GM18511 (cell line): Measurements from ENCODE around the gene TCF3.

Experiments
- ATAC-seq: cut with Tn5 transposase; IDR thresholded peaks from one replicate; pipeline ENCODE4 v1.9.1; 2021; ENCODE audit warnings: mild to moderate bottlenecking, moderate library complexity; ENCODE audit not compliant: unreplicated experiment

TCF3 gene

DNA sequence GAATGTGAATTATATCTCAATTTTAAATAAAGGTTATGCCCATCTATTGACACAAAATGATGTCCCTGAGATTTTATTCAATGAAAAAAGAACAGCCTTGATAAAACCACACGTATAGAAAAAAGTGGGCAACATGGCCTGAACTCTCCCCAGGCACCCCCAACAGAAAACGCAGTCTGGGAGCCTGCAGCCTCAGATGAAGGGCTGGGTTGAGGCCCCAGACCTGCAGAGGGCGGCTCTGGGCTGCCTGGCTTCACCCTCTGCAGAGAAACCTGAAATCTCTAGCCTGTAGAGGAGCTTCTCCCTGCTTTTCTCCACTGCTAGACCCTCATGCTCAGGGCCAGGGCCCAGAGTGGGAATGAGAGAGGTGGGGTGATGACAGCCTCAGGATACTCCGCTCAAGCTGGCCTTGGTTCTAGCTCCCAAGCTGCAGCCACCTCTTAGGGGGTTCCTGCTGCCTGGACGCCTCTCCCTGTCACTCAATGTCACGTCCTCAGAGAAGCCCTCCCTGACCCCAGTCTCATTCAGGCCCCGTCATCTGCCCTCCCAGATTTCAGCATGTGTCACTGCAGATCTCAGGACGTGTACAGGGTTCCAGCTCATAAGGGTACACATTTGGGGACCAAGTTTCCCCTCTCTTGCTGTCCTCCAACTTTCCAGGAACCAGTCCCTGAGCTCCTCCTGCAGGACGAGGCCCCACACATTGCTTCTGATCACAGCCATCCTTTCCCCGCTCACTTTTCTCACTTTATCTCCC is 61.6 kb downstream of the TCF3 start:
- no peak for ATAC-seq

DNA sequence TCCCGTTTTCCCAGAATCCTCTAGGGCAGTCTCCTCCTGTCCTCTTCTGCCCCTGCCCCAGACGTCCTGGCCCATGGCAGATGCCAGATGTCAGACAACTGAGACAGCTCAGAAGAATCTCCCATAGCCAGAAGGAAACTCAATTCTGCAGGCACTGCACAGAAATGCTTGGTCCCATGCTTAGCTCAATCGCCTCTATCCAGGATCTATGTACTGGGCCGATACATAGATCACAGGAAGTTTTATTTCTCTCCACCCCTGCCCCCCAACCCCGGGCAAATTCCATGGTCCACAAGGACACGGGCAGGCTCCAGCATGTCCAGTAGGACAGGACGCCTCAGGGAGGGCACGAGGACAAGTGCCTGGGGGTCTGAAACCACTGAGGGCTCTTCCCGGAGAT is 64.5 kb downstream of the TCF3 start:
- ATAC-seq = no peak

DNA sequence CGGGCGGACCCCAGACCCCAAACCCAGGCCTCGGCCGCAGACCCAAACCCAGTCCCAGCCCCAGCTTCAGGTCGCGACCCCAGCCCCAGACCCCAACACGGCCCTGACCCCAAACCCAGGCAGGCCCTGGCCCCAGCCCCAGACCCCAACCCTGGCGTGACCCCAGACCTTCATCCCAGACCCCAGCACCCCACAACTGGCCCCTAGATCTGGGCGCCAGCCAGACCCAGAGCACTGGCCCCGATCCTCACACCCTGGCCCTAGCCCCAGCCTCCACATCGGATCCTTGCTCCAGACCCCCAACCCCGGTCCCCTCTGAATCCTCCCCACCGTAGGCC is 67.2 kb downstream of the TCF3 start:
- no peak for ATAC-seq

DNA sequence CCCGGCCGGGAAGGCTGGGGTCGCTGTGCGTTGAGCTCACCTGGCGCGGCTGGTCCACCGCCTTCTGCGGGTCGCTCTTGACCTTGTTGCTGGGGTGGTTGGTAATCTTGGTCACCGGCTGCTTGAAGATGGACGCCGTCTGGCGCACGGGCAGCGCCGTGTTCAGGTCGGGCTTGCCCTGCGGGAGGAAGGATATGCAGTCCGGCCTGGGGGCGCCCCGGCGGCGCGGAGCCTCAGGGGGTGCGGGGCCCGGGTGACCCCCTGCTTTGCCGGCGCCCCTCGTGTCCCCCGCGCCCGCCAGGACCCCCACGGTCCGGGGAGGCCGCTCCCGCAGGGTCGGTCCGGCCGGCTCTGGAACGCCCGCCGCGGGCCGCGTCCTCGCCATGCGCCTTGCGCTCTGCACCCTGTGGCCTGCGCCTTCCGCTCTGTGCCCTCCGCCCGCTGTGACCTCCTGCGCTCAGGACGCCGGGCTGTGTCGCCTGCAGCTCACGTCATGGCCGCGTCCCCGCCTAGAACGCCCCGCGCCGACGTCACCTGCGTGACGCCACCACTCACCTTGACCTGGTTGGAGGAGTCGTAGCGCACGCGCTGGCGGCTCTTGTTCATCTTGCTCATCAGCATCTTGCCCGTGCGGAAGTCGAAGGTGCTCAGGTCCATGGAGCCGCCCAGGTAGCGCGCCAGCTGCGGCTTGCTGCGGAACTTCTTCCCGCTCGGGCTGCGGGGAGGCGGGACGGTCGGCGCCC is 67.7 kb downstream of the TCF3 start:
- no peak for ATAC-seq

DNA sequence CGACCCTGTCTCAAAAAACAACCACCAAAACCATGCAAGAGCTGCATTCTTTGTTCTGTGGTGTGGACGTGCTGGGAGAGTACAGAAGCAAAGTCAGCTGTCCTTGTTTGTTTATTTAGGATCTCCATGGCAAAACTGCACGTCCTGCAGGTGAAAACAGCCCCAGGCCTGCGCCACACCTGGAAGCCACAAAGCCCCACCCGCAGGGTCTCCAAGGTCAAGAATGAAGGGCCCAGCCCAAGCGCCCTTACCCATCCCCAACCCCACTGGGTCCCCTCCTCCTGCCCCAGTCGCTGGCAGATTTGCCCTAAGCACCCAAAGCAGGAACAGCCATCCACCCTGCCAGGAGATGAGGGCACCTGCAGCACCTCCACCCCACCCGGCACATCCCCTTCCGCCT is 70.2 kb downstream of the TCF3 start:
- no peak for ATAC-seq

DNA sequence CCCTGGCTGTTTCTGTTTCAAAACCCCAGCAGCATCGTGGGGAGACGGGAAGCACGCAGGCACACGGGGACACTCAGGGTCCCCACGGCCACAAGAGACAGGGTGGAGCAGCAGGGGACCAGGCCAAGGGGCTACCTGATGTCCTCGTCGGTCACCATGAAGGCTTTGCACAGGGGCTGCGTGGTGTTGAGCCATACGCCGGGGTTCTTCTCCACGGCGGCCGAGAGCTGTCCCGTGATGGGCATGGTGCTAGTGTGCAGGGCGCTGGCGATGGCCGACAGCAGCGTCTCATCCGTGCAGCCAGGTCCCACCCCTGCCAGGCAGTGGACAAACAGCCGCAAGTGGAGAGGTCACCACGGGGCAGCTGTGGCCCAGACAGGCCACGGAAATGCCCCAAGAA is 71.5 kb downstream of the TCF3 start:
- ATAC-seq = no peak

DNA sequence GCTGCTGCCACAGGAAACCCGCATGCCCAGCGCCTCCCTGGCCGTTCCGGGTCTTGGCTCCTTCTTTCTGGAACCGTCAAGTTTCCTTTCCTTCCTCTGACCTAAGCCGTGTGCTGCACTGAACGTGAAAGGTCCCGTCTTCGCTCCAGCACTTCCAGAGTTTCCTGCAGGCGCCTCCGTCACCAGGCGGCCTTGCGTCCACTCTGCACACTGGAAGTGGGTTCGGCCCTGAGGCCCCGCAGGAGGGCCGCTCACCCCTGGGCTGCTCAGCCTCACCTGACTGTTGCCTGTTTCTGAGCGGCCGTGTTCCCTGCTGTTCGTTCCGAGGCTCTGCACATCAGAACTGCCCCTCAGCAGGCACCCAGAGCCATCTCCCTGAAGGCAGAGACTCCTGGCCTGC is 72.0 kb downstream of the TCF3 start:
- no peak for ATAC-seq

DNA sequence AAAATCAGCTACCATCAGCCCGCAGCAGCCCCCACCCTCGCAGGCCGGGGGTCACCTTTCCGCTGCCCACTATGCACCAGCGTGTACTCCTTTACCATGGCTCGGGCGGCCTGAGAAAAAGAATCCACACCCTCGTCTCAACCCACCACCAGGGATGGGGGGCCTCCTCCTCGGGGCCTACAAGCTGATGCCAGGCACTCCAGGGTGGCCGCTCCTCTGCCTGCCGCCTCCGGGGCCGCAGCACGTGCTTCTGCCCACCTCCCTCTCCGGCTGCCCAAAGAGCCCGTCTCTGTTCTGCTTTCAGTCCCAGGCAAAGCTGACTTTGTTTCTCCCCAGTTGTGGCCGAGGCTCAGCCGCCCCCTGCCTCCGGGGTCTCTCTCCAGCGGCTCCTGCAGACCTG is 73.2 kb downstream of the TCF3 start:
- ATAC-seq = no peak

DNA sequence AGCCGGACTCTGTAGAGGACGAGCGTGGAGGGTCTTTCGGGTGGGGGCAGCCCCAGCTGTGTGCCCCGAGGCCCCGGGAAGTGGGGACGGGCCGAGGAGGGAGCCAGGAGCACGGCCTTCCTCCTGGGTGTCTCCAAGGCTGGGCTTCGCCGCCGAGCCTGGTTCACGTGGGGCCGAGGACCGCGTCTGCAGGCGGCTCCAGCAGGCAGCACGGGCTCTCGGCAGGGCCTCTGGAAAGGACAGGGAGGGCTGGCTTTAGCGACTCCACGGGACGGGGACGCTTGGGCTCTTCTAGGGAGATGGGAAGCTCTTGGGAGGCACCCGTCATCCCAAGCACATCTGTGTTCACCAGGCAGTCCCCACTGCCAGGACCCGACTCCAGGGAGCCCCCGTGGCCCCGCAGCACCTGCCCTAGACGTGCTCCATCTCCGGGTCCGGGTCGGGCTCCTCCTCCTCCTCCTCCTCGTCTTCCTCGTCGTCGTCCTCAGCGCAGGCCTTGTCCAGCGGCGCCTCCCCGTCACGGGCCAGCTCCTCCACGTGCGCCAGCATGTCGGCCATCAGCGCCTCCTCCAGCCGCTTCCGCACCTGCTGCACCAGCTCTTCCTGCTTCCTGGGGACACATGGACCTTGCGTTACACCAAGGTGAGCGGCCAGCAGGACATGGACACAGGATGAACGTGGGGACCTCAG is 74.3 kb downstream of the TCF3 start:
- no peak for ATAC-seq

DNA sequence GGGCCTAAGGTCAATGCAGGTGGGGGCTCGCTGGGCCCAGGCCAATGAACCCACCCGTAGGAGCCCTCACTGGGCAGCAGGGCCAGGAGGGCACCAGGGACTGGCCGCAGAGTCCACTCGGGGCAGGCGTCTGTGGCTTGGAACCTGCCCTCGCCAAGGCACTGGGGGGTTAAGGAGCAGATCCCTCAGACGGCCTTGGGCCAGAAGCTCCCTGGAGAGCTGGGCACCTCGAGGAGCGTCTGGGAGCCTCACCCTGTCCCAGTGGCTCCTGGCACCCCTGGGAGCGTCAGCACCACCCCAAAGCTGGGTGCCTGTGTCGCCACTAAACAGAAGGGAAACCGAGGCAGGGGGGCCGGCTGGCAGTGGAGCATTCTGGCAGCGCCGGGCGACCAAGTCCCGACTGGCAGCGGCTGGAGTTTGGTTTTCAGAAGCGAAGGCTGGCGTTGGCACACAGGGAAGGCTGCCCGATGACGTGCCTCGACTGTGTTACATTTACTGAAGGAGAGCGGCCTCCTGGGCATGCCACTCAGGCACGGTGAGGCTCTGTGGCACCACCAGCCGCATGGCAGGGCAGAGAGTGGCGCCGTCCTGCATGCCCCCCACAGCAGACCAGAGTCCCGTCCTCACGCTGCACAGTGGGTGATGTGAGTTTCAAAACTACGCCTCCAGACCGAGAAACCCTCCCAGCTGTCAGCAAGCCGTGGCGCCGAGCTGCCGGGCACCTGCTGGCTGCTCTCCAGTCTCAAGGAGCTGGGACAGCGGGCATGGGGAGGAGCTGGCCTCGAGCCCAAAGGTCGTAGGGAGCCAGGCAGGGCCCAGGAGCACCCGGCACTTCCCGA is 75.1 kb downstream of the TCF3 start:
- no peak for ATAC-seq

DNA sequence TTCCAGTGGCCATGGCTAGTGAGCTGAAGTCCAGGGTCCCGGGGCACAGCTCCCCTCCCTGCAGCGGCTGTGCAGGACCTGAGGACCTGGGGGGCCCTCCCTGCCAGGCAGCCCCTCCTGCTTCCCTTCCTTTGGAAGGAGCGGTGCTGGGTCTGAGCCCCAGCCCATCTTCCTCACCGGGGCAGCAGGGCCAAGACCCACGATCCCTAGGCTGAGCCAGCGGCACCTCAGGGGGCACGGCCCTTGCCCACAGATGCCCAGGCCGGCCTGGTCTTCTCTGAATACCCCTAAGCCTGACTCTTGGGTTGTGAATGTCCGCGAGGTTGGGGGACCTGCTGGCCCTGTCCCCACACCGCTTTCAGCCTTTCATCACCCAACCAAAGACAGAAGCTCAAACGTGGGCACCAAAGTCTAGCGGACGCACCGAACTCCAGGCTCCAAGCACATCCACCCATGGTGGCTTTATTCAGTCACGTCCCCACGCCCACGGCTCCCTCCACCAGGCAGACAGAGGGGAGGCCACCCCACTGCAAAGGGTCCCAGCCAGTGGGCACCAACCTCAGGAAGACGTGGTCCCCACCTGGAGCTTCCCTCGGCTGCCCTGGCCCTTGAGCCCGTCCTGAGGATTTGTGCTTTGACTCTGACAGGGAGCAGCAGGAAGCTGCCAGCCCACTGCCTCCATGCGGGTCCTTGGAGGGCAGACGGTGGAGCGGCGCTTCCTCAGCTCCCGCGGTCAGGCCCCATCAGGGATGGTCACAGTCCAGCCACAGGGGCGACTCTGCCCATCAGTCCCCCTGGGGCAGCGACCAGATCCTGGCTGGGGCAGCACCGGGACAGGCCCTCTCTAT is 75.9 kb downstream of the TCF3 start:
- ATAC-seq = no peak

DNA sequence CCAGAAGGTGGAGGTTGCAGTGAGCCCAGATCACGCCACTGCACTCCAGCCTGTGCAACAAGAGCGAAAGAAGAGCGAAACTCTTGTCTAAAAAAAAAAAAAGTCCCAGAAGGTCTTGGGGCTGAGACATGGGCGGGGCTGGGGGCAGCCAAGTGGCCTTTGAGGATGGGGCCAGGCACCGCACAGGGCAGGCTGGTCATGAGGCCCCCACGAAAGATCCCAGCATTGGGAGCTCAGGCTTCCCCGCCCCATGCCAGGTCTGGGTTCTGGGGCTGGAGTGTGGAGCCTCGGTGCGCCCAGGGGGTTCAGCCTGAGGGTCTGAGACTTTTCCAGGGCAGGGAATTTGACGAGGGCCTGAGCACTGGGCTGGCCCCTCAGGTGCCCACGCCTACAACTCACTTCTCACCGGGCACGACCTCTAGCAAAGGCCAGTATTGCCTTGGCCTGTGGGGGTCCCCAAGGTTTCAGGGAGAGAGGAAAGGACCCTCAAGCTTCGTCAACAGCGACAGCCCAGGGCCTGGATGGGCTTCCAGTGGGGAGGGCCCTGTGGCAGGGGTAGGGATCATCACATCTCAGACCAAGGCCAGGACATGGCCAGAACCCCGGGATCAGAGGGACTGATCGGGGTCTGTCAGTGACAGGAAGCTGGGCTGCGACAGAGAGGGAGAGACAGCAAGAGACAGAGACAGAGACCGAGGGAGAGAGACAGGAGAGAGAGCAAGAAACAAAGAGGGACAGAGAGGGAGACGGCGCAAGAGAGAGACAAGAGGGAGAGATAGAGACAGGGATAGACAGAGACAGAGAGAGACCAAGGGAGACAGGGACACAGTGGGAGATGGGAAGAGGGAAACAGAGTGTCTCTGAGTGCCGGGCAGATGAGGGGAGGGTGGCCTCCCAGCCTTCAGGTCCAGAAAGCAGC is 76.8 kb downstream of the TCF3 start:
- ATAC-seq = no peak

DNA sequence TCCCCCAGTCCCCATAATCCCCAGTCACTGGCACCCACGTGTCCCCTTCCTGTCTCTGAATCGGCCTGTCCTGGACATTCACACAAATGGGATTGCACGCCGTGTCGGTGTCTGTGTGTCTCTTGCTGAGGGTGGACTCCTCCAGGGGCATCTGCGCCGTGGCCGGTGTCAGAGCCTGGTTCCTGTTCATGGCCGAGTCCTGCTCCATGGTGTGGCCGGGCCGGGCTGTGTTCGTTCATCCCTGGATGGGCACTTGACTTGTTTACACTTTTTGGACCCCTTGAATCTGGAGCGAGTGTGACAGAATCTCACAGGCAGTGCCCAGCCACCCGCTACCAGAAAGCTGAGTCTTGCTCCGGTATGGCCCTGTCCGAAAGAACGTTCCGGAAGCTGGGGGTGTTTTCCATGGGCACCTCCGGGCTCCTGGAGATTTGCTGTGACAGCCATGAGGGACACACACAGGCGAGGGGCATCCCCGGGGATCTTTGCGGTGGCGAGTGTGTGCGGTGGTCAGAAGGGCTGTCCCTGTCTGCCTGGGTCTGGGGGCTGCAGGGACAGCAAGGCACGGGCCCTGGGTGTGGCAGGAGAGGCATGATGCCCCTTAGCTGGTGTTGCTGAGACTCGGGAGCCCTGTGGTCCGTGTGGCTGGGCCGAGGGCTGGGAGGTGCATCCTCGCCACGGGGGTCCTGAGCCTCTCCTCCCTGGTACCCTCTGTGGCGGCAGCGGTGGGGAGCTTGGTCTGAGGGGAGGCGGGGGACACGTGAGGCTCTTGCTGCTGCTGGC is 77.9 kb downstream of the TCF3 start:
- no peak for ATAC-seq

DNA sequence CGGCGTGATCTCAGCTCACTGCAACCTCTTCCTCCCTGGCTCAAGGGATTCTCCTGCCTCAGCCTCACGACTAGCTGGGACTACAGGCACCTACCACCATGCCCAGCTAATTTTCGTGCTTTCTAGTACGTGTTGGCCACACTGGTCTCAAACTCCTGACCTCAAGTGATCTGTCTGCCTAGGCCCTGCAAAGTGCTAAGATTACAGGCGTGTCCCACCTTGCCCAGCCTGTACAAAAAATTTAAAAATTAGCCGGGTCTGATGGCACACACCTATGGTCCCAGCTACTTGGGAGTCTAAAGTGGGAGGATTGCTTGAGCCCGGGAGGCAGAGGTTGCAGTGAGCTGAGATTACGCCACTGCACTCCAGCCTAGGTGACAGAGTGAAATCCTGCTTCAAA is 79.6 kb downstream of the TCF3 start:
- no peak for ATAC-seq

DNA sequence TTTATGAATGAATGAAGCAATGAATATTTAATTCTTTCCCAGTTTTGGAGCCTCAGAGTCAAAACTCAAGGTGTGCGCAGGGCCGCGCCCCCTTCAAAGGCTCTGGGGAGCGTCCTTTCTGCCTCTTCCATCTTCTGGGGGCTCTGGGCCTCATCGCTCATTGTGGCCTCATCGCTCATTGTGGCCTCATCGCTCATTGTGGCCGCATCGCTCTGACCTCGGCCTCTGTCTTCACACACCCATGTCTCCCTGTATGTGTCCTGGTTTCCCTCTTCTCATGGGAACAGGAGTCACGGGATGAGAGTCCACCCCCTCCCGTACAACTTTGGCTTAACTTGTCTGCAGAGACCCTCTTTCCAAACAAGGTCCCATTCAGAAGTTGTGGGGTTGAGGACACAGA is 81.1 kb downstream of the TCF3 start:
- no peak for ATAC-seq

DNA sequence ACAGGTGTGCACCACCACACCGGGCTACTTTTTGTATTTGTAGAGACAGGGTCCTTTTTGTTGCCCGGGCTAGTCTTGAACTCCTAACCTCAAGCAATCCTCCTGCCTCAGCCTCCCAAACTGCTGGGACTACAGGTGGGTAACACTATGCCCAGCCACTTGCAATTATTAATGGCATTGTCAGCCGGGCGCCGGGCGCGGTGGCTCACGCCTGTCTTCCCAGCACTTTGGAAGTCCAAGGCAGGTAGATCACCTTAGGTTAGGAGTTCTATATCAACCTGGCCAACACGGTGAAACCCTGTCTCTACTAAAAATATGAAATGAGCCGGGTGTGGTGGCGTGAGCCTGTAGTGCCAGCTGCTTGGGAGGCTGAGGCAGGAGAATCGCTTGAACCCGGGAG is 81.6 kb downstream of the TCF3 start:
- ATAC-seq = no peak

DNA sequence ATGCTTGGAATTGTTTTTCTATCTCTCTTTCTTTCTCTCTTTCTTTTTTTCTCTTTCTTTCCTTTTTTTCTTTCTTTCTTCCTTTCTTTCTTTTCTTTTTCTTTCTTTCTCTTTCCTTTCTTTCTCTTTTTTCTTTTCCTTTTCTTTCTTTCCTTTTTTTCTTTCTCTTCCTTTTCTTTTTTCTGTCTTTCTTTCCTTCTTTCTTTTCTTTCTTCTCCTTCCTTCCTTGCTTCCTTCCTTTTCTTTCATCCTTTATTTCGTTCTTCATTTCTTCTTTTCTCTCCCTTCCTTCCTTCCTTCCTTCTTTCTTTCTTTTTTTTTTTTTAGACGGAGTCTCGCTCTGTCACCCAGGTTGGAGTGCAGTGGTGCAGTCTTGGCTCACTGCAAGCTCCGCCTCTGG is 82.4 kb downstream of the TCF3 start:
- ATAC-seq = no peak

DNA sequence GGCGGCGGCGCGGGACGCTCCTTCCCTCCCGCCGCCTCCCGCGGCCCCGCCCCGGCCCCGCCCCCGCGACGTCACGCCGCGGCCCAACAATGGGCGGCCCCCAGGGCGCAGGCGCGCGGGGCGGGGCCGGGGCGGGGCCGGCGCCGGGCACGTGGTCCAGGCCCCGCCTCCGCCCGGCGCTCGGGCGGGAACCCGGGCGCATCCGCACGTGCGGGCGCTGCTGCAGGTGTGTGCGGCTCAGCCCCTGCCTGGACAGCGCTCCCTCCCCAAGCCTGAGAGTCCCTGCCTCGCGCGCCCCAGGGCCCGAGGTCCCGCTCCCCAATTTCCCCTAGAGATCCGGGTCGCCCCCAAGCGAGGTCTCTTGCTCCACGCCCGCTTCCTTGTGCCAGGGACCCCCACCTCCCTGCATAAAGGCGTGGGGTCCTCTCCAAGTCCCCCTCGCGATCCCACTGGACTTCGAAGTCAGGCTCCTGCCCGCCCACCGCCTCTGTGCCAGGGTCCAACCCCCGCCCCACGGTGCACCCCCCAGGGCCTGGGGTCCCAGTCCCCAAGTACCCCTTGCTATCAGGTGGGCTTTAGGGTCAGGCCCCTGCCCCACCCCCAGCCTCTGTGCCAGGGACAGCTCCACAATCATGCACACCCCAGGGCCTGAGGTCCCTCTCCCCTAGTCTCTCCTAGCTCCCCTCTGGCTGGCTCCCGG is 83.9 kb downstream of the TCF3 start, which contains the start of gene MEX3D:
MEX3D (minus strand) TSS at position 6 of the 700 bp plus-strand sequence. CDS start 267 bp downstream, outside the sequence.
- ATAC-seq = no peak
